Measurements from ENCODE around the gene ZNF865.
"Not testable (repeated sequence)": the region's sequence is repeated elsewhere in the genome, so short reads cannot be mapped to it uniquely, and the experiment has no call there.

DNA sequence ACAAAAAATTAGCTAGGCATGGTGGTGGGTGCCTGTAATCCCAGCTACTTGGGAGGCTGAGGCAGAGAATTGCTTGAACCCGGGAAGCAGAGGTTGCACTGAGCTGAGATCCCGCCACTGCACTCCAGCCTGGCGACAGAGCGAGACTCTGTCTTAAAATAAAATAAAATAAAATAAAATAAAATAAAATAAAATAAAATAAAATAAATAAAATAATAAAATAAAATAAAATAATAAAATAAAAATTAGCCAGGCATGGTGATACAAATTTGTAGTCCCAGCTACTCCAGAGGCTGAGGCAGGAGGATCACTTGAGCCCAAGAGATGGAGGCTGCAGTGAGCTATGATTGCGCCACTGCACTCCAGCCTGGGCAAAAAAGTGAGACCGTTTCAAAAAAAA is 31.5 kb upstream of the ZNF865 start:
- TF ChIP-seq, protein P1, sequence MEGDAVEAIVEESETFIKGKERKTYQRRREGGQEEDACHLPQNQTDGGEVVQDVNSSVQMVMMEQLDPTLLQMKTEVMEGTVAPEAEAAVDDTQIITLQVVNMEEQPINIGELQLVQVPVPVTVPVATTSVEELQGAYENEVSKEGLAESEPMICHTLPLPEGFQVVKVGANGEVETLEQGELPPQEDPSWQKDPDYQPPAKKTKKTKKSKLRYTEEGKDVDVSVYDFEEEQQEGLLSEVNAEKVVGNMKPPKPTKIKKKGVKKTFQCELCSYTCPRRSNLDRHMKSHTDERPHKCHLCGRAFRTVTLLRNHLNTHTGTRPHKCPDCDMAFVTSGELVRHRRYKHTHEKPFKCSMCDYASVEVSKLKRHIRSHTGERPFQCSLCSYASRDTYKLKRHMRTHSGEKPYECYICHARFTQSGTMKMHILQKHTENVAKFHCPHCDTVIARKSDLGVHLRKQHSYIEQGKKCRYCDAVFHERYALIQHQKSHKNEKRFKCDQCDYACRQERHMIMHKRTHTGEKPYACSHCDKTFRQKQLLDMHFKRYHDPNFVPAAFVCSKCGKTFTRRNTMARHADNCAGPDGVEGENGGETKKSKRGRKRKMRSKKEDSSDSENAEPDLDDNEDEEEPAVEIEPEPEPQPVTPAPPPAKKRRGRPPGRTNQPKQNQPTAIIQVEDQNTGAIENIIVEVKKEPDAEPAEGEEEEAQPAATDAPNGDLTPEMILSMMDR (IDR thresholded peaks at IDR 0.05): not testable (repeated sequence)
- TF ChIP-seq POLR2AphosphoS5, POLR2A (IDR thresholded peaks at IDR 0.05): not testable (repeated sequence)
